HG03520 (cell line): Measurements from ENCODE around the gene TAAR2.
"Not testable (repeated sequence)": the region's sequence is repeated elsewhere in the genome, so short reads cannot be mapped to it uniquely, and the experiment has no call there.

ENCODE experiments used
- ATAC-seq: cut with Tn5 transposase; IDR thresholded peaks from one replicate; pipeline ENCODE4 v1.9.1; 2021; ENCODE audit warnings: mild to moderate bottlenecking, moderate library complexity; ENCODE audit not compliant: unreplicated experiment

Gene TAAR2

DNA sequence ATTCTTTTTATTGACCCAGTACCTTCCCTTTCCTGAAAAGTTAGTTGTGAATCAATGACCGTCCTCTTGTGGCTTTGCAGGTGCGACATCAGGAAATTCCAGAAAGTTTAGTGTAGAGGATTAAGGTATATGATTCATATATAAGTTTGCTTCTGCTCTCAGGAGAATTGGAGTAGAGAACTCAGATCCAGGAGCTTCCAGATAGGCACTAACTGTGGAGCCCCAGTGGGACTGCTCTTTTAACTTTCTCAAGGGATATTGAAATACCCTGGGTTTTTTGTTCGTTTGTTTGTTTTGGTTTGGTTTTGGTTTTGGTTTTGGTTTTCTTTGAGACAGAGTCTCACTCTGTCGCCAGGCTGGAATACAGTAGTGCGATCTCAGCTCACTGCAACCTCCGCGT is 9.5 kb downstream of the TAAR2 start:
- peak; percentile 48 for ATAC-seq

GRCh38 chr6:132612449-132613108 is 11.5 kb downstream of the TAAR2 start:
- ATAC-seq: no peak

DNA sequence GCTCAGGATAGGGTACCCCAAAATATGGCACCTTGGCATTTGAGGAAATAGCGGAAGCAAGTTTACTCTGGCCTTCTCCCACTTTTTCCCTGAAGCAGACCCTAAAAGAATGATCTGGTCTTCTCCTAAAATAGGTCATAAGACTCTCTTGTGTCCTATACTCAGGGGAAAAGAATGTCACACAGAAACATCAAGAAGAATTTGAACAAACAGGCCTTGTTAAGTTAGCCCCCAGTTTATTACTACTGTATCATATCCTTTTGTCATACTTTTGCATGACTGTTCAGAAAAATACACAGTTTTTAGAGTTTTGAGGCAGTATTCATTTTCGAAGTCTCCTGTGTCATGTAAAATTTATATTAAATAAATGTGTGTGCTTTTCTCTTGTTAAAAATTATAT is 12.5 kb downstream of the TAAR2 start:
- no peak for ATAC-seq

- ATAC-seq: no peak
These were observed 16.4 kb downstream of the TAAR2 start for GRCh38 chr6:132607544-132608233.

GRCh38 chr6:132604635-132605152 is 19.4 kb downstream of the TAAR2 start:
- no peak for ATAC-seq

DNA sequence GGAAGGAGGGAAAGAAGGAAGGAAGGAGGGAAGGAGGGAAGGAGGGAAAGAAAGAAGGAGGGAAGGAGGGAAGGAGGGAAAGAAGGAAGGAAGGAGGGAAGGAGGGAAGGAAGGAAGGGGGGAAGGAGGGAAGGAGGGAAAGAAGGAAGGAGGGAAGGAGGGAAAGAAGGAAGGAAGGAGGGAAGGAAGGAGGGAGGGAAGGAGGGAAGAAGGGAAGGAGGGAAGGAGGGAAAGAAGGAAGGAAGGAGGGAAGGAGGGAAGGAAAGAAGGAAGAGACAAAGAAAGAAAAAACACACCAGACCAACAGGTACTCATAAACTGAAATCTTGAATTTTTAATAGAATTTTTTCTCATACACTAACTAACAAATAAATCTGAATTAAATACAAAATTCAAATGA is 23.2 kb downstream of the TAAR2 start:
- ATAC-seq: not testable (repeated sequence)

DNA sequence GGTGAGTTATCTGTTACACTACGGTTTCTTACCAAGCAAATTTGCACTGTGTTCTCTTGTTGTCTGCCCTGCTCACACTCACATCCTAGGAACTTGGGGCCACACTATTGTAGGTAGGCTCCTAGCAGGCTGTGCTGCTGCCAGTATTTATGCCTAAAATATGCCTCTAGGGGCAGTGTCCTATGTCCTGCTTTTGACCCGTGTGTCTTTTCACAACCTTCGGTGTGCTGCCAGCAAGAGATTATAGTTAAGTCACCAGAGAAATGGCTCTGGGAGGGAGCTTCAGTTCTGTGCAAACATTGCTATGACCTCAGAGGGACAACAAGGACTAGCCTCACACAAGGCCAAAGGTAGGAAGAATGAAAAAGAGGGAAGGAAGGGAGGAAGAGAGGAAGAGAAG is 25.6 kb downstream of the TAAR2 start:
- peak; percentile 60 for ATAC-seq

DNA sequence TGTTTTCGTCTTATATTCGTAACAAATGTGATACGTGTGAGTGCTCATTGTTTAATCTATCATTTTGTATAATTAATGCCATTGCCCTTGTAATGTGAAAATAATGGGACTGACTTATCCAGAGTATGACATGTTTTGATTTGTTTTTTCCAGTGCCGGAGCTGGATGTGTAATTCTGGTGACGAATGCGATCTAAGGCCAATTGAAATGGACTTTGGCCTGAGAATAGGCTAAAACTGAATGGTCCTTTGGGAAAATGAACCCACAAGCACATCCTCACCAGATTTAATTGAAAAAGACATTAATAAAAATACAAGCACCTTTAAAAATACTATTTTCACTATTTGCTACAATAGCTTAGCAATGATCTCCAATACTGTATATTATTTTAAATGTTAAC is 27.9 kb downstream of the TAAR2 start:
- ATAC-seq: no peak

DNA sequence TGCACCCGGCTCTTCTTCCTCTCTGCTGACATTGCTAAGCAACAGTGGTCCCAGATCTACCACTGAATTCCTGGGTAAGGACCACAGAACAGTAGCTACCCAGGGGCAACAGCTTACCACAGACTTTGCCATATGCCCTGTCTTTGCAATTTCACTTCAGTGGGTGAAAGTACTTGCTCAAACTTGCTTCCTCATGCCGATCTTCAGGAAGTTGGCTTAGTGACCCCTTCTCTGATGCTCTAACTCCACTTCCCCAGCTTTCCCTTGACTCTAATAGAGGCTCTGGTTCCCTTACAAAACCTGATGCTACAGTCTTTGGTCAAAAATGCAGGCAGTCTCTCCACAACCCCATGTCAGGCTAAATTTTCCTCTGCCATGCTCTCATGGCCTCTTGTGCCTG is 31.2 kb downstream of the TAAR2 start:
- ATAC-seq: no peak

- ATAC-seq: no peak
These were observed 33.7 kb downstream of the TAAR2 start for GRCh38 chr6:132590362-132590761.

- no peak for ATAC-seq
These were observed 34.6 kb downstream of the TAAR2 start, which contains the start of gene TAAR5 for GRCh38 chr6:132589454-132589853. TSS of gene TAAR5 (minus strand) at chr6:132589741. CDS start at chr6:132589686, 55 bp downstream.

GRCh38 chr6:132587424-132587823 is 36.7 kb downstream of the TAAR2 start:
- no peak for ATAC-seq

GRCh38 chr6:132584698-132585097 is 39.4 kb downstream of the TAAR2 start:
- ATAC-seq: no peak

- no peak for ATAC-seq
These were observed 52.3 kb downstream of the TAAR2 start for GRCh38 chr6:132571774-132572173.

DNA sequence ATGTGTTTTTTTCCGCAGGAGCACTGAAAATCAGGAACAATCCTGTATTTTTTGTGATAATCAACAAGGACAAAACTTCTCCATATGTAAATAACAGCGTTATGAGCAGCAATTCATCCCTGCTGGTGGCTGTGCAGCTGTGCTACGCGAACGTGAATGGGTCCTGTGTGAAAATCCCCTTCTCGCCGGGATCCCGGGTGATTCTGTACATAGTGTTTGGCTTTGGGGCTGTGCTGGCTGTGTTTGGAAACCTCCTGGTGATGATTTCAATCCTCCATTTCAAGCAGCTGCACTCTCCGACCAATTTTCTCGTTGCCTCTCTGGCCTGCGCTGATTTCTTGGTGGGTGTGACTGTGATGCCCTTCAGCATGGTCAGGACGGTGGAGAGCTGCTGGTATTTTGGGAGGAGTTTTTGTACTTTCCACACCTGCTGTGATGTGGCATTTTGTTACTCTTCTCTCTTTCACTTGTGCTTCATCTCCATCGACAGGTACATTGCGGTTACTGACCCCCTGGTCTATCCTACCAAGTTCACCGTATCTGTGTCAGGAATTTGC is 53.8 kb downstream of the TAAR2 start, which contains the start of gene TAAR6:
Gene TAAR6, plus strand, starts transcription at position 102 of the 557 bp plus-strand sequence. Its CDS starts 0 bp downstream, at position 102.
- no peak for ATAC-seq

GRCh38 chr6:132569170-132569569 is 54.9 kb downstream of the TAAR2 start:
- no peak for ATAC-seq

GRCh38 chr6:132568611-132569010 is 55.5 kb downstream of the TAAR2 start:
- no peak for ATAC-seq

- no peak for ATAC-seq
These were observed 56.5 kb downstream of the TAAR2 start for GRCh38 chr6:132567566-132567965.
